Activated T-cell treated with anti-CD3 and anti-CD28 coated beads, Interleukin-2, amount 50 U/mL, for 24 hours (primary cell): Measurements from ENCODE around the gene TSKS.
A peak's percentile ranks its signal among the peaks of the same experiment; 100 is the strongest.

Experiments used
- DNase-seq: peaks from one replicate; pipeline ENCODE4 v3.0.0-alpha.2; 2020
- H3K27ac Mint-ChIP-seq: 2 replicates; pipeline ENCODE4 v1.8.0; 2020; ENCODE audit warnings: mild to moderate bottlenecking, mixed read lengths
- H3K27me3 Mint-ChIP-seq: 2 replicates; pipeline ENCODE4 v1.8.0; 2020; ENCODE audit warnings: mixed read lengths
- H3K36me3 Mint-ChIP-seq: 2 replicates; pipeline ENCODE4 v1.8.0; 2020; ENCODE audit warnings: low read depth, mixed read lengths
- H3K4me1 Mint-ChIP-seq: 2 replicates; pipeline ENCODE4 v1.8.0; 2020; ENCODE audit warnings: low read depth, mixed read lengths
- H3K4me3 Mint-ChIP-seq: 2 replicates; pipeline ENCODE4 v1.8.0; 2020; ENCODE audit warnings: mild to moderate bottlenecking, moderate library complexity, mixed read lengths
- H3K9me3 Mint-ChIP-seq: 2 replicates; pipeline ENCODE4 v1.8.0; 2020; ENCODE audit warnings: mixed read lengths

TSKS gene

GRCh38 chr19:49801401-49801888 lies 38.3 kb upstream of the TSKS start:
- Mint-ChIP-seq H3K27me3 (no peaks in the 10 kb centered on the region), H3K4me3 (no peak overlapping the region), H3K9me3 (no peaks in the 10 kb centered on the region), H3K27ac (no peak overlapping the region), H3K4me1 (no peaks in the 10 kb centered on the region), H3K36me3 (peaks cover 83% of the 10 kb centered on the region)
- no peak for DNase-seq

DNA sequence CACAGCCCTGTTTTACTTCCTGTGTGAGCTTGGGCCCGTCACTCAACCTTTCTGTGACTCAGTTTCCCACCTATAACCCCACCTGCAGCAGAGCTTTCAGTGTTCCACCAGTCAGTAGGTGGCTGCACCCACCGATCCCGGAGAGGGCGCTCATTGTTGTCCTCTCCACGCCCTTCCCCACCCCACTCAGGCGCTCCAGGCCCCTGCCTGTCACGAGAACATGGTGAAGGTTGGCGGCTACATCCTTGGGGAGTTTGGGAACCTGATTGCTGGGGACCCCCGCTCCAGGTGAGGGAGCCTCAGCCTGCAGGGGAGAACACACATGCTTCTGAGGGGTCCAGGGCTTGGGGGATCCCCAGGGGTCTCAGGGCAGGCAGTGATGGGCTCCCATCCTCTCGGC lies 37.7 kb upstream of the TSKS start:
- Mint-ChIP-seq H3K27ac (no peak overlapping the region), H3K9me3 (no peaks in the 10 kb centered on the region), H3K36me3 (peaks cover 84% of the 10 kb centered on the region), H3K4me1 (no peaks in the 10 kb centered on the region), H3K27me3 (no peaks in the 10 kb centered on the region), H3K4me3 (no peak overlapping the region)
- no peak for DNase-seq

GRCh38 chr19:49799798-49800376 lies 36.8 kb upstream of the TSKS start:
- Mint-ChIP-seq H3K36me3 (peaks cover 89% of the 10 kb centered on the region), H3K27ac (no peak overlapping the region), H3K27me3 (no peaks in the 10 kb centered on the region), H3K4me1 (no peaks in the 10 kb centered on the region), H3K4me3 (no peak overlapping the region), H3K9me3 (no peaks in the 10 kb centered on the region)
- no peak for DNase-seq

DNA sequence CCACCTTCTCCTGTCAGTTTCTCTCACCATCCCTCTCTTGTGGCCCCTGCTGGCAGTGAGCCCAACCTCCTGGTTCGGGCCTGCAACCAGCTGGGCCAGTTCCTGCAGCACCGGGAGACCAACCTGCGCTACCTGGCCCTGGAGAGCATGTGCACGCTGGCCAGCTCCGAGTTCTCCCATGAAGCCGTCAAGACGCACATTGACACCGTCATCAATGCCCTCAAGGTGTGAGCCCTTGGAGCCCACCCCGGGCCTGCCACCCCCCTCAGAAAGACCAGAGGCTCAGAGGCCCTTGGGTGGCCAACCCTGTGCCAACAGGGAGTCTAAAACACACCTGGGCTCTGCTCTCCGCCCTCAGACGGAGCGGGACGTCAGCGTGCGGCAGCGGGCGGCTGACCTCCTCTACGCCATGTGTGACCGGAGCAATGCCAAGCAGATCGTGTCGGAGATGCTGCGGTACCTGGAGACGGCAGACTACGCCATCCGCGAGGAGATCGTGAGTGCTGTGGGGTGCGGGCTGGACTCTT lies 36.2 kb upstream of the TSKS start:
- Mint-ChIP-seq H3K27me3 (no peaks in the 10 kb centered on the region), H3K9me3 (no peaks in the 10 kb centered on the region), H3K36me3 (peaks cover 89% of the 10 kb centered on the region), H3K4me1 (no peaks in the 10 kb centered on the region), H3K27ac (no peak overlapping the region), H3K4me3 (no peak overlapping the region)
- no peak for DNase-seq

DNA sequence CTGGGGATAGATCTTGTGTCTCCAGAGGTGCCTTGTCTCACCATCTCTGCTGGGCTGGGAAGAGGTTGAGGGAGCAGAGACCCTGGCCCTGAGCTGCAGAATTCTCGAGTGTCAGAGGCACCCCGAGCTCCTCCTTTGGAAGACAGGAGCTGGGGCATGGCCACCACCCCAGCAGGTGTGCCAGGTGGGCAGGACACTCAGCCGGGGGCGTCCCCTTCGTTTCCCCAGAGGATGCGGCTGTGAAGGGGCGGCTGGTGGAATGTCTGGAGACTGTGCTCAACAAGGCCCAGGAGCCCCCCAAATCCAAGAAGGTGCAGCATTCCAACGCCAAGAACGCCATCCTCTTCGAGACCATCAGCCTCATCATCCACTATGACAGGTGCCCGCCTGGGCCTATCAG lies 35.5 kb upstream of the TSKS start:
- Mint-ChIP-seq H3K27ac (no peak overlapping the region), H3K27me3 (no peaks in the 10 kb centered on the region), H3K4me1 (peaks cover 1% of the 10 kb centered on the region), H3K36me3 (peaks cover 89% of the 10 kb centered on the region), H3K9me3 (no peaks in the 10 kb centered on the region), H3K4me3 (no peak overlapping the region)
- DNase-seq: no peak

GRCh38 chr19:49795615-49796014 lies 32.5 kb upstream of the TSKS start:
- peaks cover 5% of the 10 kb centered on the region for H3K4me1 Mint-ChIP-seq
- peaks cover 88% of the 10 kb centered on the region for H3K36me3 Mint-ChIP-seq
- H3K9me3 Mint-ChIP-seq: no peaks in the 10 kb centered on the region

GRCh38 chr19:49793561-49793840 lies 30.4 kb upstream of the TSKS start:
- no peak for DNase-seq
- H3K36me3 Mint-ChIP-seq: peaks cover 85% of the 10 kb centered on the region
- H3K27ac Mint-ChIP-seq: peak overlapping the region; percentile 89

More at GRCh38 chr19:49795615-49796014, 32.5 kb upstream of the TSKS start:
- Mint-ChIP-seq H3K27me3 (no peaks in the 10 kb centered on the region), H3K4me3 (no peak overlapping the region), H3K27ac (no peak overlapping the region)
- DNase-seq: no peak

DNA sequence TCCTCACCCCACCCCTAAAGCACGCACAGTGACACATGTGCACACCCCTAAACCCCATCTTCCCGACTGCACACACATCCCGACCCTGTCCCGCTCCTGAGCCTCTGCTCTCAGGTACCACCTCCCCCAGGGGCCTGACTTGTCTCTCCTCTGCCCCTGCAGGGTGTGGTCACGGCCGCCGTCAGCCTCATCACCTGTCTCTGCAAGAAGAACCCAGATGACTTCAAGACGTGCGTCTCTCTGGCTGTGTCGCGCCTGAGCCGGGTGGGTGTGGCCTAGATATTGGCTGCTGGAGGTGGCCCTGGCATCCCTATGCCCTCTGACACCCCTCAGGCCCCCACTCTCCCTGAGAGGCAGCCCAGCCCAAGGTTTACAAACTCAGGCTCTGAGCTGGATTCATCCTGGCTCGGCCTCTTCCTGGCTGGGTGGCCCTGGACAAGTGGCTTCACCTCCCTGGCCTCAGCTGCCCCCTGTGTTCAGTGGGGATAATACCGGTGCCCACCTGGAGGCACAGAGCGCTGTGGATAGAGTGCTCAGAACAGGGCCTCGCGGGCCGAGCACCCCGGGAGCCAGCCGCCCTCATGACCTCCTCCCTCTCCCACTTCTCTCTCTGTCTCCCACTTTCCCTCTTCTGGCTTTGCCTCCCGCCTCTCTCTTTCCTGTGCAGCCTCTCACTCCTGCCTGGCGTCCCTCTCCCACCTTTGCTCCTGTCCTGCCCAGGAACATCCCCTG lies 29.9 kb upstream of the TSKS start:
- peaks cover 5% of the 10 kb centered on the region for H3K4me1 Mint-ChIP-seq
- no peak overlapping the region for H3K4me3 Mint-ChIP-seq
- H3K36me3 Mint-ChIP-seq: peaks cover 85% of the 10 kb centered on the region
- H3K27ac Mint-ChIP-seq: peak overlapping the region; percentile 89
- H3K27me3 Mint-ChIP-seq: no peaks in the 10 kb centered on the region
- H3K9me3 Mint-ChIP-seq: no peaks in the 10 kb centered on the region
- no peak for DNase-seq

More at GRCh38 chr19:49793561-49793840, 30.4 kb upstream of the TSKS start:
- Mint-ChIP-seq H3K4me1 (peaks cover 5% of the 10 kb centered on the region), H3K4me3 (no peak overlapping the region), H3K9me3 (no peaks in the 10 kb centered on the region), H3K27me3 (no peaks in the 10 kb centered on the region)

GRCh38 chr19:49791776-49792445 lies 28.8 kb upstream of the TSKS start:
- Mint-ChIP-seq H3K27ac (no peak overlapping the region), H3K9me3 (no peaks in the 10 kb centered on the region), H3K27me3 (no peaks in the 10 kb centered on the region), H3K4me1 (peaks cover 5% of the 10 kb centered on the region), H3K4me3 (no peak overlapping the region), H3K36me3 (peaks cover 82% of the 10 kb centered on the region)
- DNase-seq: no peak

GRCh38 chr19:49790866-49791265 lies 27.8 kb upstream of the TSKS start:
- no peak for DNase-seq
- Mint-ChIP-seq H3K36me3 (peaks cover 82% of the 10 kb centered on the region), H3K4me3 (no peak overlapping the region), H3K9me3 (no peaks in the 10 kb centered on the region), H3K4me1 (peaks cover 5% of the 10 kb centered on the region), H3K27ac (no peak overlapping the region), H3K27me3 (no peaks in the 10 kb centered on the region)

GRCh38 chr19:49788857-49789256 lies 25.8 kb upstream of the TSKS start:
- Mint-ChIP-seq H3K27ac (no peak overlapping the region), H3K9me3 (no peaks in the 10 kb centered on the region), H3K4me1 (peaks cover 5% of the 10 kb centered on the region), H3K36me3 (peaks cover 73% of the 10 kb centered on the region), H3K4me3 (no peak overlapping the region), H3K27me3 (no peaks in the 10 kb centered on the region)
- DNase-seq: no peak

GRCh38 chr19:49787746-49788145 lies 24.6 kb upstream of the TSKS start:
- H3K9me3 Mint-ChIP-seq: no peaks in the 10 kb centered on the region
- H3K27ac Mint-ChIP-seq: no peak overlapping the region
- no peaks in the 10 kb centered on the region for H3K27me3 Mint-ChIP-seq
- no peak overlapping the region for H3K4me3 Mint-ChIP-seq
- no peaks in the 10 kb centered on the region for H3K4me1 Mint-ChIP-seq
- no peak for DNase-seq
- peaks cover 75% of the 10 kb centered on the region for H3K36me3 Mint-ChIP-seq

GRCh38 chr19:49786376-49786820 lies 23.3 kb upstream of the TSKS start:
- Mint-ChIP-seq H3K27me3 (no peaks in the 10 kb centered on the region), H3K4me1 (no peaks in the 10 kb centered on the region), H3K36me3 (peaks cover 78% of the 10 kb centered on the region), H3K27ac (no peak overlapping the region), H3K4me3 (no peak overlapping the region), H3K9me3 (no peaks in the 10 kb centered on the region)
- DNase-seq: no peak

DNA sequence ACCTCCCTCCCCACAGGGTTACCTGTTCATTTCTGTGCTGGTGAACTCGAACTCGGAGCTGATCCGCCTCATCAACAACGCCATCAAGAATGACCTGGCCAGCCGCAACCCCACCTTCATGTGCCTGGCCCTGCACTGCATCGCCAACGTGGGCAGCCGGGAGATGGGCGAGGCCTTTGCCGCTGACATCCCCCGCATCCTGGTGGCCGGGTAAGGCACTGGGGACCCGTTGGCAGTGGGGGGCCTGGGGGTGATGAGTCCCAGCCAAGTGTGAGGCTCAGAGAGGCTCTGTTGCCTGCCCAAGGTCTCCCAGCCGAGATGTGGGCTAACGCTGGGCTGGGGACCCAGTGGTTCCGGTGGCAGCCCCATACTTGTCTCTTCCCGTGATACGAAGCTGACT lies 19.4 kb upstream of the TSKS start:
- no peak for DNase-seq
- H3K4me3 Mint-ChIP-seq: no peak overlapping the region
- H3K9me3 Mint-ChIP-seq: no peaks in the 10 kb centered on the region
- H3K27ac Mint-ChIP-seq: no peak overlapping the region
- no peaks in the 10 kb centered on the region for H3K27me3 Mint-ChIP-seq
- H3K36me3 Mint-ChIP-seq: peaks cover 62% of the 10 kb centered on the region
- H3K4me1 Mint-ChIP-seq: peaks cover 5% of the 10 kb centered on the region

GRCh38 chr19:49781394-49781793 lies 18.3 kb upstream of the TSKS start:
- no peaks in the 10 kb centered on the region for H3K9me3 Mint-ChIP-seq
- H3K27ac Mint-ChIP-seq: peak overlapping the region; percentile 30
- no peaks in the 10 kb centered on the region for H3K27me3 Mint-ChIP-seq
- H3K4me3 Mint-ChIP-seq: no peak overlapping the region
- DNase-seq: no peak
- H3K4me1 Mint-ChIP-seq: peaks cover 6% of the 10 kb centered on the region
- peaks cover 59% of the 10 kb centered on the region for H3K36me3 Mint-ChIP-seq
